Measurements from ENCODE around the gene SUN2. TPM values are rescaled to one million over a fixed set of nuclear protein-coding genes. Genes with fewer than 3 reads are reported as not detected.
A peak's percentile ranks its signal among the peaks of the same experiment; 100 is the strongest.

SUN2 gene
- total RNA-seq, 6 donors from 2014 or later, result 191 to 436 (median 275) TPM

GRCh38 chr22:38700270-38700788 is 55.5 kb downstream of the SUN2 start:
- H3K36me3 ChIP-seq, result peaks cover 0 to 3% (median 0%) of the 10 kb centered on the region in 4 donors
- 0 to 1% methylated on average over 8 to 23 of the region's 57 CpGs for WGBS, 2 donors
- DNase-seq (peak; percentile 68 to 96), ATAC-seq (ENCODE audit: low FRiP score in 2 of 2) (peak; percentile 2 to 81)
- H3K27me3 ChIP-seq, result no peaks in the 10 kb centered on the region
- H3K4me3 ChIP-seq, result peak overlapping the region; percentile 51 to 65 (median 62)
- no peaks in the 10 kb centered on the region for H3K9me3 ChIP-seq
- H3K4me1 ChIP-seq, result peaks cover 52 to 59% (median 57%) of the 10 kb centered on the region in 4 donors
- no peak for TF ChIP-seq CTCF (IDR thresholded peaks at IDR 0.05)
- TF ChIP-seq POLR2A (IDR thresholded peaks at IDR 0.05), result peak in 1 of 4 donors; percentile 74
- peak overlapping the region; percentile 97 to 99 (median 98) for H3K27ac ChIP-seq

- no peak for ATAC-seq (ENCODE audit: low FRiP score in 2 of 2)
- no peaks in the 10 kb centered on the region for H3K9me3 ChIP-seq
- TF ChIP-seq POLR2A (IDR thresholded peaks at IDR 0.05), result no peak
- no peak for TF ChIP-seq EP300 (IDR thresholded peaks at IDR 0.05)
- no peak for TF ChIP-seq CTCF (IDR thresholded peaks at IDR 0.05)
- no peak for TF ChIP-seq POLR2AphosphoS5 (IDR thresholded peaks at IDR 0.05)
- H3K27me3 ChIP-seq, result no peaks in the 10 kb centered on the region
- peaks cover 0 to 3% (median 0%) of the 10 kb centered on the region in 4 donors for H3K36me3 ChIP-seq
- 26 to 28% methylated on average over 6 of the region's 6 CpGs for WGBS, 2 donors
- DNase-seq, result no peak
- peak overlapping the region; percentile 51 to 65 (median 62) for H3K4me3 ChIP-seq
- H3K4me1 ChIP-seq, result peaks cover 53 to 60% (median 56%) of the 10 kb centered on the region in 4 donors
- H3K27ac ChIP-seq, result peak overlapping the region; percentile 97 to 99 (median 98)
Observed at GRCh38 chr22:38699784-38700183, 56.0 kb downstream of the SUN2 start.

DNA sequence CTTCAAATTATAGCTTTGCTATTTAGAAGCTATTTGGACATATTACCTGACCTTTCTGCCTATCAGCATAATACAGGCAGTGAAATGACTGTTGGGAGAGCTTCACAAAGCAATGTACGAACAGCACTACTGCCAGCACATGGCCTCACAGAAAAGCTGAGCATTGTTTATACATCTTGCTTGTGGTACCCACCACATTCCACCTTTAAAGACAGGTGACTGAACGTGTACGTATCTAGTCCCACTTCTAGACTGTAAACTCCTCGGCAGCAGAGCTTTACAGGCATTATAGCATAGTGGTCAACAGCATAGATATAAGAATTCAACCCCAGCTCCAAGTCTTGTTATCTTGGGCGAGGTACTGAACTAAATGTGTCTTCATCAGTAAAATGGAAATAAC is 56.7 kb downstream of the SUN2 start:
- DNase-seq (no peak), ATAC-seq (ENCODE audit: low FRiP score in 2 of 2) (no peak)
- H3K36me3 ChIP-seq, result peaks cover 0 to 7% (median 1%) of the 10 kb centered on the region in 4 donors
- TF ChIP-seq POLR2A (IDR thresholded peaks at IDR 0.05), result no peak
- no peak for TF ChIP-seq CTCF (IDR thresholded peaks at IDR 0.05)
- TF ChIP-seq EP300 (IDR thresholded peaks at IDR 0.05), result no peak
- TF ChIP-seq POLR2AphosphoS5 (IDR thresholded peaks at IDR 0.05), result no peak
- H3K27me3 ChIP-seq, result no peaks in the 10 kb centered on the region
- H3K4me3 ChIP-seq, result peak overlapping the region; percentile 51 to 65 (median 62)
- peak overlapping the region; percentile 97 to 99 (median 98) for H3K27ac ChIP-seq
- no peaks in the 10 kb centered on the region for H3K9me3 ChIP-seq
- 47 to 55% methylated on average over 5 of the region's 5 CpGs for WGBS, 2 donors
- H3K4me1 ChIP-seq, result peaks cover 54 to 61% (median 56%) of the 10 kb centered on the region in 4 donors

GRCh38 chr22:38698407-38699094 is 57.2 kb downstream of the SUN2 start:
- no peak for TF ChIP-seq EP300 (IDR thresholded peaks at IDR 0.05)
- TF ChIP-seq CTCF (IDR thresholded peaks at IDR 0.05), result no peak
- no peak for TF ChIP-seq POLR2A (IDR thresholded peaks at IDR 0.05)
- TF ChIP-seq POLR2AphosphoS5 (IDR thresholded peaks at IDR 0.05), result no peak
- Histone ChIP-seq H3K36me3 (peaks cover 0 to 12% (median 1%) of the 10 kb centered on the region in 4 donors), H3K4me3 (peak overlapping the region; percentile 51 to 65 (median 62)), H3K27me3 (no peaks in the 10 kb centered on the region), H3K9me3 (no peaks in the 10 kb centered on the region), H3K27ac (peak overlapping the region; percentile 97 to 99 (median 98)), H3K4me1 (peaks cover 55 to 67% (median 59%) of the 10 kb centered on the region in 4 donors)
- 76 to 82% methylated on average over 13 of the region's 13 CpGs for WGBS, 2 donors
- no peak for ATAC-seq (ENCODE audit: low FRiP score in 2 of 2)
- no peak for DNase-seq

Measured in upper lobe of left lung (tissue), 6 donors.